Hepatocyte (in vitro differentiated cells): ENCODE data around the gene PTPN14. TPM values are rescaled to one million over a fixed set of nuclear protein-coding genes. Genes with fewer than 3 reads are reported as not detected.

ENCODE experiments used
- DNase-seq: peaks from one replicate; pipeline ENCODE4 v3.0.0-alpha.2; 2016; ENCODE audit warnings: low spot score
- H2AFZ ChIP-seq: fragments of 200-600 bp; sonication (generic); 2 replicates; pipeline ENCODE4 v1.6.0; 2016; ENCODE audit warnings: antibody characterized with exemption, mild to moderate bottlenecking
- H3K27ac ChIP-seq: fragments of 200-600 bp; sonication (generic); 2 replicates; pipeline ENCODE4 v1.5.1; 2016; ENCODE audit warnings: mild to moderate bottlenecking
- H3K27me3 ChIP-seq: fragments of 200-600 bp; sonication (generic); 2 replicates; pipeline ENCODE4 v1.6.1; 2016
- H3K36me3 ChIP-seq: fragments of 200-600 bp; sonication (generic); replicated peaks from 2 replicates; pipeline ENCODE4 v1.5.1; 2016; ENCODE audit warnings: low read depth; ENCODE audit not compliant: insufficient read depth
- H3K4me1 ChIP-seq: fragments of 200-600 bp; sonication (generic); 2 replicates; pipeline ENCODE4 v1.5.1; 2016; ENCODE audit warnings: mild to moderate bottlenecking, moderate library complexity; ENCODE audit not compliant: insufficient read depth
- H3K4me2 ChIP-seq: fragments of 200-600 bp; sonication (generic); 2 replicates; pipeline ENCODE4 v1.6.0; 2016
- H3K4me3 ChIP-seq: fragments of 200-600 bp; sonication (generic); 2 replicates; pipeline ENCODE4 v1.5.1; 2016; ENCODE audit warnings: mild to moderate bottlenecking
- H3K79me2 ChIP-seq: fragments of 200-600 bp; sonication (generic); 2 replicates; pipeline ENCODE4 v1.6.0; 2017; ENCODE audit warnings: mild to moderate bottlenecking
- H3K9me2 ChIP-seq: fragments of 200-600 bp; sonication (generic); replicated peaks from 2 replicates; pipeline ENCODE4 v1.6.0; 2017; ENCODE audit warnings: mild to moderate bottlenecking; ENCODE audit not compliant: insufficient read depth
- H3K9me3 ChIP-seq: fragments of 200-600 bp; sonication (generic); 2 replicates; pipeline ENCODE4 v1.5.1; 2016; ENCODE audit warnings: low read depth, mild to moderate bottlenecking
- H4K20me1 ChIP-seq: fragments of 200-600 bp; sonication (generic); 2 replicates; pipeline ENCODE4 v1.6.0; 2016; ENCODE audit warnings: mild to moderate bottlenecking; ENCODE audit not compliant: insufficient read depth, poor library complexity, severe bottlenecking
- CTCF ChIP-seq: fragments of 200-600 bp; sonication (generic); IDR thresholded peaks from 2 replicates; pipeline ENCODE4 v1.5.1; 2016; ENCODE audit warnings: antibody characterized with exemption, mild to moderate bottlenecking; ENCODE audit not compliant: poor library complexity
- EZH2 ChIP-seq: fragments of 200-600 bp; sonication (generic); IDR thresholded peaks from 2 replicates; pipeline ENCODE4 v1.6.1; 2016; ENCODE audit warnings: antibody characterized with exemption, mild to moderate bottlenecking, borderline replicate concordance
- EZH2phosphoT487 ChIP-seq: fragments of 200-600 bp; sonication (generic); IDR thresholded peaks from one replicate; pipeline ENCODE4 v1.6.1; 2018; ENCODE audit warnings: antibody characterized with exemption, mild to moderate bottlenecking, low read depth, moderate library complexity; ENCODE audit not compliant: unreplicated experiment, severe bottlenecking
- WGBS: methylation state at CpG from one replicate; pipeline ENCODE4 v1.1.6; 2016; ENCODE audit warnings: low lambda C conversion rate; ENCODE audit errors: missing lambda C conversion rate; 5-methylcytosine and 5-hydroxymethylcytosine counted together
- polyA plus RNA-seq: library from polyadenylated mRNA; unstranded; fragments of >200 nt; fragmentation: Nextera tagmentation; extraction: Ambion mirVana; gene quantifications from 2 replicates; pipeline ENCODE4 v1.2.1, GENCODE V29; 2016
- total RNA-seq: library from RNA; depleted of rRNA; stranded (reverse); fragments of >200 nt; gene quantifications from 2 replicates; pipeline ENCODE4 v1.2.3, GENCODE V29; 2014

PTPN14 gene
- total and polyA plus RNA-seq, 2 experiments from 2014 or later = 9.5 to 21.7 TPM

- Histone ChIP-seq H4K20me1 (no peaks in the 10 kb centered on the region), H2AFZ (no peak overlapping the region), H3K4me1 (peaks cover 14% of the 10 kb centered on the region), H3K36me3 (no peaks in the 10 kb centered on the region), H3K4me2 (no peak overlapping the region), H3K9me2 (no peaks in the 10 kb centered on the region), H3K79me2 (peaks cover 49% of the 10 kb centered on the region), H3K9me3 (no peaks in the 10 kb centered on the region), H3K4me3 (no peak overlapping the region), H3K27ac (peak overlapping the region; percentile 33), H3K27me3 (no peaks in the 10 kb centered on the region)
- no peak for DNase-seq
- TF ChIP-seq CTCF = no peak
- TF ChIP-seq EZH2phosphoT487 = no peak
- no peak for TF ChIP-seq EZH2
- WGBS = 67% methylated on average over 1 of the region's 1 CpG
These were observed 133.0 kb downstream of the PTPN14 start for GRCh38 chr1:214418391-214418790.

- Histone ChIP-seq H3K4me1 (peaks cover 14% of the 10 kb centered on the region), H3K9me3 (no peaks in the 10 kb centered on the region), H3K27ac (no peak overlapping the region), H3K4me3 (no peak overlapping the region), H3K36me3 (no peaks in the 10 kb centered on the region), H4K20me1 (no peaks in the 10 kb centered on the region), H3K79me2 (peaks cover 49% of the 10 kb centered on the region), H2AFZ (no peak overlapping the region), H3K4me2 (no peak overlapping the region), H3K9me2 (no peaks in the 10 kb centered on the region), H3K27me3 (no peaks in the 10 kb centered on the region)
- TF ChIP-seq EZH2 = no peak
- no peak for TF ChIP-seq CTCF
- TF ChIP-seq EZH2phosphoT487 = no peak
- WGBS = 96% methylated on average over 9 of the region's 9 CpGs
- no peak for DNase-seq
These were observed 133.7 kb downstream of the PTPN14 start for GRCh38 chr1:214417545-214418210.

GRCh38 chr1:214416858-214417257, 134.5 kb downstream of the PTPN14 start:
- no peaks in the 10 kb centered on the region for H3K27me3 ChIP-seq
- H3K4me1 ChIP-seq = peaks cover 14% of the 10 kb centered on the region
- peaks cover 48% of the 10 kb centered on the region for H3K79me2 ChIP-seq
- DNase-seq = no peak
- H3K4me3 ChIP-seq = no peak overlapping the region
- H3K9me2 ChIP-seq = no peaks in the 10 kb centered on the region
- no peak overlapping the region for H2AFZ ChIP-seq
- no peaks in the 10 kb centered on the region for H3K9me3 ChIP-seq
- no peaks in the 10 kb centered on the region for H3K36me3 ChIP-seq
- no peak overlapping the region for H3K4me2 ChIP-seq
- H4K20me1 ChIP-seq = no peaks in the 10 kb centered on the region
- no peak overlapping the region for H3K27ac ChIP-seq
- TF ChIP-seq EZH2phosphoT487 (no peak), CTCF (no peak), EZH2 (no peak)
- 98% methylated on average over 2 of the region's 2 CpGs for WGBS
